Transverse colon (tissue), 4 donors: ENCODE results near the gene SPRR2B.
"Not testable (repeated sequence)": the region's sequence is repeated elsewhere in the genome, so short reads cannot be mapped to it uniquely, and the experiment has no call there.

ENCODE experiments used
- EP300 ChIP-seq: sonication (generic); formaldehyde crosslinking; IDR thresholded peaks from one replicate; pipeline ENCODE4 v1.6.1; 2017; ENCODE audit warnings: antibody characterized with exemption, low read depth
- POLR2A ChIP-seq: fragments of 450-650 bp; IDR thresholded peaks from one replicate; pipeline ENCODE4 v1.6.1; 2016; ENCODE audit warnings: antibody characterized with exemption, mild to moderate bottlenecking, moderate library complexity
- POLR2AphosphoS5 ChIP-seq, 3 donors: sonication (generic); formaldehyde crosslinking; IDR thresholded peaks; one replicate each; pipeline ENCODE4 v1.6.1; 2016; ENCODE audit warnings: antibody characterized with exemption in 3 of 3
- TF ChIP-seq, protein P1 (sequence below), 5 experiments: fragments of 200-600 bp in 3 of 5; fragments of 450-650 bp in 2 of 5; sonication (generic) in 3 of 5; IDR thresholded peaks; 1 replicate in 2 of 5; 2 replicates in 3 of 5; pipeline ENCODE4 v1.5.1; 2016 to 2017; ENCODE audit warnings: antibody characterized with exemption in 5 of 5, inconsistent platforms in 3 of 5, mild to moderate bottlenecking in 2 of 5, moderate library complexity in 1 of 5

DNA sequence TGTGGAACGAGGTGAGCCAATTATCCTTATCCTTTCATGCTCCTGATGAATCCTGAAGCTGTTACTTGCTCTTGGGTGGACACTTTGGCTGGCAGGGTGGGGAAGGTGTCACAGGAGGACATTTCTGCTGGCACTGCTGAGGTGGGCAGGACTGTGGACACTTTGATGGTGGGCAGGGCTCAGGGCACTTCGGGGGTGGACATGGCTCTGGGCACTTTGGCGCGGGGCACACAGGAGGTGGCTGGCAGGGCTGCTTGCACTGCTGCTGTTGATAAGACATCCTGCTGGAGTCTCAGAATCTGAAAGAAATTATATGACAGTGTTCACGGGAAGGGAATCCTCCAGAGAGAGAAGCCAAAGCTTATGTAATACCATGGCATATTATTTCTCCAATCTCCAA is 41.0 kb upstream of the SPRR2B start:
- TF ChIP-seq, protein P1, sequence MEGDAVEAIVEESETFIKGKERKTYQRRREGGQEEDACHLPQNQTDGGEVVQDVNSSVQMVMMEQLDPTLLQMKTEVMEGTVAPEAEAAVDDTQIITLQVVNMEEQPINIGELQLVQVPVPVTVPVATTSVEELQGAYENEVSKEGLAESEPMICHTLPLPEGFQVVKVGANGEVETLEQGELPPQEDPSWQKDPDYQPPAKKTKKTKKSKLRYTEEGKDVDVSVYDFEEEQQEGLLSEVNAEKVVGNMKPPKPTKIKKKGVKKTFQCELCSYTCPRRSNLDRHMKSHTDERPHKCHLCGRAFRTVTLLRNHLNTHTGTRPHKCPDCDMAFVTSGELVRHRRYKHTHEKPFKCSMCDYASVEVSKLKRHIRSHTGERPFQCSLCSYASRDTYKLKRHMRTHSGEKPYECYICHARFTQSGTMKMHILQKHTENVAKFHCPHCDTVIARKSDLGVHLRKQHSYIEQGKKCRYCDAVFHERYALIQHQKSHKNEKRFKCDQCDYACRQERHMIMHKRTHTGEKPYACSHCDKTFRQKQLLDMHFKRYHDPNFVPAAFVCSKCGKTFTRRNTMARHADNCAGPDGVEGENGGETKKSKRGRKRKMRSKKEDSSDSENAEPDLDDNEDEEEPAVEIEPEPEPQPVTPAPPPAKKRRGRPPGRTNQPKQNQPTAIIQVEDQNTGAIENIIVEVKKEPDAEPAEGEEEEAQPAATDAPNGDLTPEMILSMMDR (IDR thresholded peaks at IDR 0.05): not testable (repeated sequence)
- TF ChIP-seq POLR2A; POLR2AphosphoS5 (IDR thresholded peaks at IDR 0.05); EP300: not testable (repeated sequence)
